ENCODE results near the gene RAI14.

RAI14 gene

DNA sequence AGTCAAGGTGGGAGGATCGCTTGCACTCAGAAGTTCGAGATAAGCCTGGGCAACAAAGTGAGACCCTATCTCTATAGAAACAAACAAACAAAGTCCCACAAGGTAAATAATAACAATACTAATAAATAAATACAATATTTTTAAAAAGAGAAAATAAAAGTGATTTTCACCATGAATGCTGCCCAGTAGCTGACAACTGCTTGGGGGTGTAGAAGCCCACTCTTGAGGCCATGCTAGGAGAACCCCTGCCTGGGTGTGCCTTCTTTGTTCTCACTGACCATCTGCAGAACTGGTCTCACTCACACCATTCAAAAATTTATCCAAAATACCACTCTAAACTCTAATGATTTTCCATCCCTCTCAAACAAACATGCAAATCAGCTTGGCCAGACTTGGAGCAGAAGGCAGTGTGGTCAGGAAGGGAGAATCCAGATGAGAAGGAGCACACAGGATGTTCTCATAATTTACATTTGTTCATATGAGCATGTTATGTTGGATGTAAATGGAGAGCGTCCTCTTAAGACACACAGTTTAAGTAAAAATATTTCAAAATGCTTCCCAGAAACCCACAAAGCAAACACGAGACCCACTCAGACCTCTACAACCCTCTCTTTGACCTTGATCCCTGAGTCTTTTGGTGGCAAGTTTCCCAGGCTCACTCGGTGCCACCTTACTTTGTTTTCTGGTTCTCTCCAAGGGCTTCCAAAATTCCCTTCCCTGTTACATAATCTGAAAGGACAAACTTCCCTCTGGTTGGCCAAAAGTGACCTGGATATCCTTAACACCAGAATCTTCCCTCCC lies 7.9 kb upstream of the RAI14 start:
- no peak for DNase-seq (ENCODE audit: low spot score)

DNA sequence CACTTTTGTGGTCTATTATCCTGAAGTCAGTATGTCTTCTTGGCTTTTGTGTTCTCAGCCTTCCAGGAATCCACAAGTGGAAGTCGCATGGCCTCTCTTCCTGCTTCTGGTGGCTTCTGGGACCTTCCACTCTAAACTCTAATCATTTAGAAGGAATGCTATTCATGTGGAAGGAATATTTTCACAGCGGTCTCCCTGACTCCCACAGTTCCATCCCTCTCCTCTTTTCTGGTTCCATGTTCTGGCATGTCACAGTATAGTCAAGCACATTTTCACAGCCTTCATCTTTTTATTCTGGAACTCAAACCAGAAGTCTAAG lies 7.3 kb upstream of the RAI14 start:
- DNase-seq (ENCODE audit: low spot score): no peak

DNA sequence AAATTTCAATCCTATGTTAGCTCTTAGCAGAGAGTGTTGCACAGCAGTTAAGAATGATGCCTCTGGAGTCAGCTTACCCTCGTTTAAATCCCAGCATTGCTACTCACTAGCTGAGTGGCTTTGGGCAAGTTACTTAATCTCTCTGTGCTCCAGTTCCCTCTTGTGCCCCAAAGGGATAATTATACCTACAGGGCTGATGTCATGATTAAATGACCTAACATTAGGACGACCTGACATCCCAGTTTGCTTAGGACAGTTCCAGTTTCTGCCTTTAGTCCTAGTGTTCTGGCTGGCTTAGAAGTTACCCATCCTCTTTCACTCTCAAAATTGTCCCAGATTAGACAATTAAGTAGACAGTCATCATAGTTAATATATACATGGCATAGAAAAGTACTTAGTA lies 4.3 kb upstream of the RAI14 start:
- no peak for DNase-seq (ENCODE audit: low spot score)

DNA sequence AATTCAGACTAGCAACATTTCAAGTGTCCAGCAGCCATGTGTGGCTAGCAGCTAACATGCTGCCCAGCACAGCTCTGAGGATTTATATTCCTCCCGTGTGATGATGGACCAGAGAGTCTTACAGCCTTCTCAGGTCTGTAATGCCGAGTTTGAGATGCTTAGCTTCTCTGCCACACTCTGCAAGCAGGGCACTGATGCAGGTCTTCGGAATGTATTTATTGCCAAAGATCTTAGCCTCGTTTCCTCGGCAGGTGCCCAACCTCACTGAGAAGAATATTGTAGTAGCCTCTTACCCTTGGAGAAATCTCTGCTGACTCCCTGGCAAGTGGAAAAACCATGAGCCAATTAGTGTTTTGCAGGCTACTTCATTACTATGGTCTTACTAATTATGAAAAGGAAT lies 3.7 kb upstream of the RAI14 start:
- DNase-seq (ENCODE audit: low spot score): no peak

DNA sequence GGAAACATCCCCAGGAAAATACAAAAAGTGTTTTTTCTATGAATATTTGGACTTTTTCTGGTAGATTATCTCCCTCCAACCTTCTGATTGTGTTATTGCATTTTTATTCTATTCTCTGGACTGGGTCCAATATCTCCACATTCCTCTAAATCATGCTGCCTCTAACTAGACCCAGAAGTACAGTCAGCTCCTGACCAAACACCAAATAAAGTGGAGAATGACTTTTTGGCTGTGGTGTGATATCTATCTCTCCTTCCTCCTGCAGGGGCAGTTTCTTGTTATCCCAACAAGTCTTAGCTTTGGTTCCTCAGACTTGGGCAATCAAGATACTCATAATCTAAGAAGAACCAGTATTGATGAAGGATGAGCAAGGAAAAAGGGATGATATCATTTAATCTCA lies 3.2 kb upstream of the RAI14 start:
- DNase-seq (ENCODE audit: low spot score): no peak

DNA sequence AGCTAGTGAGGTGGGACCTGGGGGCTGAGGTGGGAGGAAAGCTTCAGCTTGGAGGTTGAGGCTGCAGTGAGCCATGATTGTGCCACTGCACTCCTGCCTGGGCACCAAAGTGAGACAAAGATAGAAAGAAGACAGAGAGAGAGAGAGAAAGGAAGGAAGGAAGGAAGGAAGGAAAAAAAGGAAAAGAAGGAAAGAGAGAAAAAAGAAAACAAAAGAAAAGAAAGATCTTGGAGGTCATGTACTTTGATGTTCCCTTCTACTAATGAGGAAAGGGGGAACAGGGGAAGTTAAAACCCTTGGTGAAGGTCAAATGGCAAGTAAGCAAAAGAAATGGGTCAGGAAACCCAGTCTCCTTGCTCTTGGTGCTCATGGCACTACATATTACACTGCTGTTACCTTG lies 2.4 kb upstream of the RAI14 start:
- no peak for DNase-seq (ENCODE audit: low spot score)

DNA sequence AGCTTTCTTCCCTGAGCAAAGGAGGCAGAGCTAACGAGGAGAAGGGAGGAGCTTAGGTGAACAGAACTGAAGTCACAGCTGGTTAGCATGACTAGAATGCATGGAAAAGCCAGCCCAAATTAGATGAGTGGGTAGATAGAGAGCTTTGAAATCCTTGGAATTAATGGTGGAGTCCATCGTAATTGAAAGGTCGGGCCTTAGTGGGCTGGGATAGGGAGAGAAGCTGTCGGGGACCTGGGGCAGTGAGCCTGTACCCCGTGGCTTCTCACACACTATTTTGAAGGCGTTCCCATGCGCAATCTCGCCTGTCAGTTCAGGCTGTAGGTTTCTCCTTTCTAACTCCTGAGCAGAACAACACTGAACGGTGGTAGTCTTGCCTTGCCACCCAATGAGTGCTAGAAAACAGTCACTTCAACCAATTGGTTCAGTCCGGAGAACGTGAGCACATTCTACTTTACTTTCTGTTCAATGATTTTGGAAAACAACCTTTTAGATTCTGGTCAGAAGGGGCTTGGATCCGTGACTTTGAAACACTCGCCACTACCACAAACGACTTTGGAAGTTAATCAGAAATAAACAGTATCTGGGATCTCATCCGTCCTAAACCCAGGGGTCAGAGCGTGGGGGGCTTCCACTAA lies 655 bp upstream of the RAI14 start:
- peak; percentile 78 for DNase-seq (ENCODE audit: low spot score)

DNA sequence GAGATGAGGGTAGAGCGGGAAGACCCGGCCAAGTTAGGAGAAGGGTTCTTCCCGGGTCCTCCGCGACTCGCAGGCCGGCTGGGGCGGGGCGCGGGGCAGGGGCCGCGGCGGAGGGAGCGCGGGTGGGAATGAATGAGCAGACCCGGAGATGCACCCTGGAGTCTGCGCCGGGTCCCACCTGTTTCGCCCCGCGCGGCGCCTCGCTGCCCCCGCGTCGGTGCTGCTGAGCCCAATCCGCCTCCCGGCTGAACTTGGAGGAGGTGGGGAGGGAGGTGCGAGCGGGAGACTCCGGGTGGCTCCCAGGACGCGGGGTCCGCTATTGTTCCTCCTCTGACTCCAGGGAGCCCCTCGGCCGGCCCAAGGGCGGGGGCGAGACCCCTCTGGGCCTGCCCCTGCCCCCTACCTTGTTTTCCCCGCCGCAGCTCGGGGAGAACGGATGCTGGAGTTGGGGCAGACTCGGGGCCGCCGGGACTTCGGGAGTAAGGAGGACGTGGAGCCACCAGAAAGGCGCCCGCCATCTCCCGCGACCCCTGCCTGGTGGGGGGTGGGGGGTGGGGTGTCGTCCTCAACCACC lies 659 bp downstream of the RAI14 start:
- peak; percentile 72 for DNase-seq (ENCODE audit: low spot score)

DNA sequence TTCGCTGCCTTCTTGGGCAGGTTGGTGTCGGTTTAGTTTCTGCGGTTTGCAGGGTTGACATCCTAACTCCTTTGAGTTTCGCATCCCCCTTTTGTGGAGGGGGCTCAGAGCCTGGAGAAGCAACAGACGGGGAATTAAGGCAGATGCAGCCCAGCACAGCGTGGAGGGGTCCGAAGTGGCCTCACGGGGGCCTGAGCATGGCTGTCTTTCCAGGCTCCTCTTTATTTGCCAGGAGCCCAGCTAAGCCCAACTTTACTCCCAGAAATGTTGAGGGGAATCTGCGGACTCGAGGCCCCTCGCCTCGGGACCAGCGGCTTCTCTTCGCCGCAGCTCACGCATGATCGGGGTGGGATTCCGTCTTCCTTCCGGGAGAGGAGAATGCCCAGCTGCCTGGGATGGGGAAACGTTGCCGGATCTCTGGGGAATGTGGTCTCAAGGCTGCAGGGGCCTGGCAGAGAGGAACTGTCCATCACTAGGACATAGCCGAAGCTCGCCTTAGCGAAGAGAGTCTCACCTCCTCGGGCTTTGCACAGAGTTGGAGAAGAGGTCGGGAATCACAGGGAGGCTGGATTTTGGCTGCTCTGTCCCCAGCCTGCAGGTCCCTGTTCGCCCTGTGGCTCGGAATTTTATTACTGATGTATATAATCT lies 1.3 kb downstream of the RAI14 start:
- no peak for DNase-seq (ENCODE audit: low spot score)

DNA sequence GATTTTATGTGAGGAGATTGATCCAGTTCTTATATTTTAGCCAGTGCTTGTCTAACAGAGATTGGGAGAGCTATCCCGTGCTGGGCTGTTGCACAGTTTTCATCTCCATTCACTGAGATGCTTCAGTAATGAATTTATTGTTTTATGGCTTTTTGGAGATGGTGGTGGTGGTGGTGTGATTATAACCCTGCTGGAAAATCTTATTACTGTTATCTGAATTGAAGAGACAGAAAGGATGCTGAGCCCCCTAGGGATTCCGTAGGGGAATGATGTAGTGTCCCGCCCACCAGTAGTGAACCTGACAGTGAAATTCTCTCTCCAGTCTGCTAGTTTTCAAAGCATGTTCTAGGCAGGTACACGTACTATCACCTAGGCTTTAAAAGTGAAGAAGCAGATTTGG lies 1.9 kb downstream of the RAI14 start:
- no peak for DNase-seq (ENCODE audit: low spot score)

DNA sequence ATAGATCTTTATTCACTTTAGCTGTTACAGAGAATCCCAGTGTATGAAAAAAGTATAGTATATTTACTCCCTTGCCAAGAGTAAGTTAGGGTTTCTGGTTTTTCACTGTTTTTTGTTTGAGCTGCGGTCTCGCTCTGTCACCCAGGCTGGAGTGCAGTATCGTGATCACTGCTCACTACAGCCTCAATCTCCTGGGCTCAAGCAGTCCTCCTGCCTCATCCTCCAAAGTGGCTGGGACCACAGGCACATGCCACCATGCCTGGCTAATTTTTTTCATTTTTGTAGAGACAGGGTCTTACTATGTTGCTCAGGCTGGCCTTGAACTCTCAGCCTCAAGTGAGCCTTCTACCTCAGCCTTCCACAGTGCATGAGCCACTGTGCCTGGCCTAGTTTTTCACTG lies 3.0 kb downstream of the RAI14 start:
- DNase-seq (ENCODE audit: low spot score): no peak

DNA sequence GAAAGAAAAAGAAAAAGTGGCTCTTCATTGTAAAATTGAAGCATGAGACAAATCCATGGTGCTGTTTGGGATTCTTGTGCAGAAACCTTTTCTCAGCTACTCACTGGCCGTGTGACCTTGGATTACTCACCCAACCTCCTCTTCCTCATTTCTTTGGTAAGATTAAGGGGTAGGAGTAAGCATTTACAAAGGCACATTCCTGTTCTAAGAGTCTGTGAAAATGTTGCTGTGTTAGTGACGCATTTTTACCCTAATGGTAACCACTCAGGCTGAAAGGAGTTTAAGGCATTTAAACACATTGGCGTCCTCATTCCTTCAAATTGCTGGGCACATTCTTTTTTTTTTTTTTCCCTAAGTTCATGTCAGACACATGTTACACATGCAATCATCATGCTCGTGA lies 4.3 kb downstream of the RAI14 start:
- DNase-seq (ENCODE audit: low spot score): no peak

DNA sequence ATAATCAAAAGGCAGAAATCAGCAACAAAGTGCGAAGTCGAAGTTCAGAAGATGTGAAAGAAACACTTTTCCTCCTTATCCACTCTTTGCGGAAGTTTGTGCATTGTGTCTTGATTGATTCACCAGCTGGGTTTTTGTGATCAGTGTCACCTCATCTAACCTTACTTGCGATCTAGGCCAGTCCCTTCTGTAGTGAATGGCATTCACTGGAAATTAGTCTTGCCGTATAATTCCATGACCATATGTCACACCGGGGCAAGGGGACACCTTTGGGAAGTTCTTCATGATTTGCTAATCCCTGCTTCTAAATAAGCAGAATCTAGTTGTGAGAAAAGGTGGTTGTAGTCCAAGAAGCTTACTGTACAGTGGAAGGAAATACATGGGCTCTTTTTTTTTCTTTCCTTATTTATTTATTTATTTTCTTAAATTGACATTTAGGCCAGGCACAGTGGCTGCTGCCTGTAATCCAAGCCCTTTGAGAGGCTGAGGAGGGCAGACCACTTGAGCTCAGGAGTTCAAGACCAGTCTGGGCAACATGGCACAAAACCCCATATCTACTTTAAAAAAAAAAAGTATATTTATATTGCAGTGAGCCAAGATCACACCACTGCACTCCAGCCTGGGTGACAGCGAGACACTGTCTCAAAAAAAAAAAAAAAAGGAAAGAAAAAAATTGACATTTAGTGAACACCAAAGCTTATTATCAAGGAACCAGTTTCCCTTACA lies 7.8 kb downstream of the RAI14 start:
- no peak for DNase-seq (ENCODE audit: low spot score)

DNA sequence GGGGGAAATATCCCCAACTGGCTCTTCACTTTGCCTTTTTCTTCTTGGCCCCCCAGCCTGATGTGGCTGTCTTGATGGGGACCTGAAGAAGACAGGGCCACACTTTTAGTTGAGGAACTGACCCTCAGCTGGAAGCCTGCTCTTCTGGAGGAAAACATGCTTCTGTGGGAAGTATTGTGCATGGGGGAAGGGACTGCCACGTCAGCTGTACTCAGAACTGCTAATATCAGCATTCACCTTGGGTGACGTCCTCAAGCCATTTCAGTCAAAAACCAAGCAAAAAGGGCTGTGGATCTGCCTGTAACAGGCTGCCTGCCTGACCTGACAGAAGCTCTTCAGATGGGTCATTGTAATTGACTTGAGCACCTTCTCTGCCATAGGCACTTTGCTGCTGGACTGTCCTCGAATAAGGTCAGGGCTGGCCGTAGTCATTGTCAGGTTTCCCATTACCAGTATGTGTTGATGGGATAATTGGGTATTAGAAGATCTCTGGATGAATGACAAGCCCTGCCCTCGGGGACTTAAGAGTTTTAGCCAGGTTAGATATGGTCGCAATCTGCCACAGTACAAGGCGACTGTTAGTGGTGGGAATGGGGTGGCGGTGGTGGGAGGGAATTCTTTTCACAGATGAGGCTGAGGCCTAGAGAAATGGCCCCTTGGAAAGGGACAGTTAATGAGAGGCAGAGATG lies 10.4 kb downstream of the RAI14 start:
- DNase-seq (ENCODE audit: low spot score): no peak

DNA sequence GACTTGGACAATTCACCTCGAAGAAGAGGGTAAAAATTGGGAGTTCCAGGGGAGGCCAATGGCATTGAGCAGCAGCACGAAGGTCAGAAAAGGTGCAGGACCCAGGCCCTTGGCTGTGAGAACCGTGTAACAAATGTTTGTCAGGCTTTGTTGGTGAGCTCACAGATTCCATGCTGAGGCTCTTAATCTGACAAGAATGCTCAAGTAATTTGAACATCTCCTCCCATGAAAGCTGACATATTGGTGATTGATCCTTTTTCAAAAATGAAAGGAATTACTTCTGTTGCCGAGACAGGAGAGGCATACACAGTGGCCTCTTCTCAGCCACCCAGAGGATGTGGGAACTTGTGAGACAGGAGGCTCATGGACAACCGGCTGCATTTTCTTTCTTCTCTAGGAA lies 11.6 kb downstream of the RAI14 start:
- no peak for DNase-seq (ENCODE audit: low spot score)

DNA sequence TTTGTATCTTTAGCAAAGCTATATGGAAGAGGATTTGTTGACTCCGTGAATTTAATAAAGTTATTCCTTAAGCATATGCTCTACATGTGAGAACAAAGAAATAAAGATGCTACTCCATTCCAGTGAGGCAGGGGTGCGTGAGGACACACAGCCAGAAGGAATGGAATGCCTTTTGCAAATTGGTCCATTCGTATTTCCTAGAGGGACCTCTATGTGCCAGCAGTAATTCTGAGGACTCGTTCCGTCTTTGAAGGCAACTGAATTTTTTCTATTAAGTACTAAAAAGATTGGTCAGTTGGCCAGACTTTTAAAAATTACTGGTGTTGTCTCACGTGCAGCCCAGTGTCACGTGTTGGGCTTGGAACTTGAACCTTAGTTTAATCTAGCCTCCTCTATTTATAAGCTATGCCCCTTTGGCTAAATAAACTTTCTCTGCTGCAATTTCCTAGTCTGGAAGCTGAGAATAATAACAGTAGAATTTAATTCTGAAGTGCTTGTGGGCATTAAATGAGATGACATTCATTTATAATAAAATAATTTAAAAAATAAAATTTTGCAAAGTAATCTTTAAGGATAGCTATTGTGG lies 13.9 kb downstream of the RAI14 start:
- no peak for DNase-seq (ENCODE audit: low spot score)

DNA sequence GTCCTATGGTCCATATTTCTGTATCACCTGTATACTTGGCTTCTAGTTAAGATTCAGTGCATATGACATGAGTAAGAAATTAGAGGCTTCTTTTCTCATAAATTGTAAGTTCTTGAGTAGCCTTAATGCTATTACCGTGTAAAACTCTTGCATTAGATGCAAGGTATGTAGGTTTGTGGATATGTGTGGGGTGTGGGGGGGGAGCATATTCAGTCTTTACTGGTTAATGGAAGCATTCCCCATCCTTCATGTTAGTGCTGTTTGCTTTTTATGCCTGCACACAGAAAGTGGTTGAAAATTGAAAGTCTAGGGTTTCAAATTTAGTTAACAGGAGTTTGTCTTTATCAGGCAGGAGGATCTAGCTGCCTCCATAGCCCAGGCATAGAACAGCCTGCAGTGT lies 16.1 kb downstream of the RAI14 start:
- DNase-seq (ENCODE audit: low spot score): no peak

DNA sequence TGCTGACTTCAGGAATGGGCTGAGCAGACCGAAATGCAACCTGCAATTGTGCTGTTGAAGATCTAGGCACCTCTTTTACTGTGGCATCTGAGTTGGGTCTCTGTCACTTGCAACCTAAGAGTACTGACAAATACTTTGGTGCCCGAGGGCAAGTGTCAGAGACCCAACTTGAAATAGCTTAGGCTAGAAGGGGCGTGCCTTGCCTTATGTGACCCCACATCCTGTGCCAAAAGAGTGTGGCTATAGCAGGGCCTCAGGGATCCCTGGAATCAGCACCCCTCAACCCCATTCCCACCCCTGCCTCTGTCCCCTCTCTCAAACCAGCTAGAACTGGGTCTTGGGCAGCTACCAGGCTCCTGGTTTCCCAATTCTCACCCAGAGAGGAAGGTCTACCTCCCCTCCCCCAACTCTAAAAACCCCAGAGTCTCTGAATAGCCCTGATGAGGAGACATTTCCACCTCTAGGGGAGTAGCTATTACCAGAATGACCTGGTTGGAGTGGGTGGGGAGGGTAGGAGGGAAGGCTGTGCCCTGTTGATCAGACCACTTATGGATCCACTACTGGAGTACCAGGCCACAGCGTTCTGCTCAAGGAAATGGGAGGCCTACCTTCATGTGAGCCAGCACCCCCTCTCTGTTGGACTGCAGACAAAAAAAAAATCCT lies 17.5 kb downstream of the RAI14 start:
- DNase-seq (ENCODE audit: low spot score): no peak

DNA sequence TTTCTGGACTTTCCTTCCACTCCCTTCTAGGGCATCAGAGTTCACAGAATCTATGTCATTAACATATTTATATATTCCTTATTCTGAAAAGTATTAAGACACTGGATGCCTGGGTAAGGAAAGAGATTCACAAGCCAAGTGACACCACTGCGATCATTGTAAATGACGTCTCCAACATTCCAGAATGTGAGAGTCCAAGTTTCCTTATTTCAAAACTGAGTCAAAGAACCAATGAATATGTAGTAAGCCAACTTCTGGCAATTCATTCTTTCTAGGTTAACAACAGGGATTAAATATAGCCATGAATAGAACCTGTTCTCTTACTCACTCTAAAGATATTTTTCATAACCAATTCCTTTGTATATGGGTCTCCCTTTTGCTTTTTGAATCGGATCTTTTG lies 18.1 kb downstream of the RAI14 start:
- no peak for DNase-seq (ENCODE audit: low spot score)

DNA sequence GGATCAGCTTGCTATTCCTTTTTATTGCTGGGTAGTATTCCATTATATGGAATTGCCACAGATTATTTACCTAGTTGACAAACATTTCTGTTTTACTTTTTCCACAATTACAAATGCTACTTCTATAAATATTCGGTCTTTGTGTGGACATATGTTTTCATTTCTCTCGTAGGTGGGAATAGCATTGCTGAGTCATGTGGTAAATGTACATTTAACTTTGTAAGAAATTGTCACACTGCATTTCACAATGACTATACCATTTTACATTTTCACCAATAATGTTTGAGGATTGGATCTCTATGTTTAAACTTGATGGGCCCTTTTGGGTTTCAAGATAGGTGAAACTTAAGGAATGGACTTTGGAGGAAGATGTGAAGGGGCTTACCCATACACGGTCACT lies 19.7 kb downstream of the RAI14 start:
- no peak for DNase-seq (ENCODE audit: low spot score)

DNA sequence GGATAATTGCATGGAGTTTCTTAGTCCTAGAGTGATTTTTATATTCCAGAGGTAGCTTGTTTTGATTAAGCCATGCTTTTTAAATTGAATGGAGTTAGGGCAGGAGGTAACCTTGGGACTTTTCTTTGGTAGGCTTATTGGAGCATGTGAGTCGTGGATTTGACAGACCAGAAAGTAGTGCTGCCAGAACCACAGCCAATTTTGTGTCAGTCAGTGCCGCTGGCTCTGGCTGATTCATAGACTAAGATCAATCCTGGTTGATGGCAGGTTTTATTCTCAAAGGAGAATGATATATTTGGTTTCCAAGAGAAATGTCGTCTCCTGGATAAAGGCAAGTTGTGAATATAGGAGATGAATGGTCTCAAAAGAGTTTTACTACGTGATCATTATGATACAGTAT lies 20.3 kb downstream of the RAI14 start:
- no peak for DNase-seq (ENCODE audit: low spot score)
